GM06990 (cell line): Measurements from ENCODE around the gene C2CD4A.

Experiments
- DNase-seq: peaks from one replicate; pipeline ENCODE4 v3.0.0-alpha.2; 2011; ENCODE audit not compliant: insufficient read length; ENCODE audit errors: extremely low read depth
- H3K27me3 ChIP-seq: replicated peaks from 2 replicates; pipeline ENCODE4 v1.6.0; 2011; ENCODE audit warnings: low read length; ENCODE audit not compliant: control insufficient read depth, insufficient read depth
- H3K36me3 ChIP-seq: 2 replicates; pipeline ENCODE4 v1.5.1; 2011; ENCODE audit warnings: low read length; ENCODE audit not compliant: control insufficient read depth, insufficient read depth
- H3K4me3 ChIP-seq: replicated peaks from 2 replicates; pipeline ENCODE4 v1.5.1; 2011; ENCODE audit warnings: low read depth, mild to moderate bottlenecking, control low read depth, low read length
- CTCF ChIP-seq: IDR thresholded peaks from 2 replicates; pipeline ENCODE4 v1.5.1; 2011; ENCODE audit warnings: low read length, control low read depth, mild to moderate bottlenecking, inconsistent platforms; ENCODE audit not compliant: insufficient read depth, poor library complexity, severe bottlenecking

C2CD4A gene

DNA sequence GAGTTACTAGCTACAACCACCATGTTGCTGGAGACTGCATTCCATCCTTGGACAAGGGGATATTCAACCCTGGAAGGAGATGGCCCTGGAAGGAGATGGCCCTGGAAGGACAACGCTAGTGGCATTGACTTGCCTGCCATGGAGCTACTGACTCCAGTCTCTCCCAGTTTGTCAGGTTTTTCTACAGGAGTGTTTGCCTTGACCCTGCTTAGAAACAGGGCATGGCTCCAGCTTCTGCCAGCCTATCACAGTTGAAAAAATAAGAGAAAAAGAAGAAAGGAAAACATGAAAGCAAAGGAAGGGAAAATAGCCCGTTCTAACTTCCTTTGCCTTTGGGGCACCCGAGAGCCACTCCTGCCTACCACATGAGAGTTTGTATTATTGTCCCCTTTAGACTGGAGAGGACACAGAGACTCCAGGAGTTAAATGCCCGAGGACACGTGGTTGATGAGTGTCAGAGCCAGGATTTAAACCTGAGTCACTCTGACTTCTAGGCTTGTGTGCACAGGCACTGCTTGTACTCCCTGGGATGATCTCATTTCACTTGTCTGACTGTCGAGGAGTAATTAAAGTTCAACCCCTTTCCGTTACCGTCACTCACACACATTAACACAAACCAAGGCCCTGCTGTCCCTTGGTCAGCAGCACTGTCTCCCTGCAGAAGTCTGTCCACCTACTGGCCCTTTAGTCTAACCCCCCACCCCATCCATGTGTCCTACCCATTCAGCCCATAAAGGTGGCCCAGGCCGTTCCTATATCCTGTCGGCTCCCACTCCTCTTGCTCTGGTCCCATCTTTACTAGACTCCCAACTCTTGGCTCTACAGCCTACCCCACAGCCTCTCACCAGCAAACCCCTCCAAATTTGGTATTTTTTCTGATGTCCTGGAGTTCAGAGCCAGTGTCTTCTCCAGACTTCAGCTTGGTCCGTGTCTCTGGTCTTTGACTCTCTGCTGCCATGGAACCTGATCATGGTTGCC lies 46.1 kb downstream of the C2CD4A start:
- no peaks in the 10 kb centered on the region for H3K36me3 ChIP-seq
- DNase-seq = no peak
- H3K27me3 ChIP-seq = no peaks in the 10 kb centered on the region
- TF ChIP-seq CTCF = no peak
- H3K4me3 ChIP-seq = no peak overlapping the region

- no peak for DNase-seq
- Histone ChIP-seq H3K27me3 (no peaks in the 10 kb centered on the region), H3K4me3 (no peak overlapping the region), H3K36me3 (no peaks in the 10 kb centered on the region)
- TF ChIP-seq CTCF = no peak
Observed at GRCh38 chr15:62115847-62116246, 49.1 kb downstream of the C2CD4A start.

- DNase-seq = no peak
- no peak for TF ChIP-seq CTCF
- H3K4me3 ChIP-seq = no peak overlapping the region
- no peaks in the 10 kb centered on the region for H3K36me3 ChIP-seq
- no peaks in the 10 kb centered on the region for H3K27me3 ChIP-seq
Observed at GRCh38 chr15:62118520-62119226, 51.9 kb downstream of the C2CD4A start.

- no peaks in the 10 kb centered on the region for H3K27me3 ChIP-seq
- no peak for DNase-seq
- TF ChIP-seq CTCF = no peak
- no peak overlapping the region for H3K4me3 ChIP-seq
- H3K36me3 ChIP-seq = no peaks in the 10 kb centered on the region
Observed at GRCh38 chr15:62119227-62119864, 52.6 kb downstream of the C2CD4A start.

GRCh38 chr15:62119874-62120273 lies 53.1 kb downstream of the C2CD4A start:
- TF ChIP-seq CTCF = no peak
- H3K36me3 ChIP-seq = no peaks in the 10 kb centered on the region
- H3K4me3 ChIP-seq = no peak overlapping the region
- DNase-seq = no peak
- no peaks in the 10 kb centered on the region for H3K27me3 ChIP-seq
